HEK293 (cell line): Measurements from ENCODE around the gene ARMH2.

Source experiments
- CTCF ChIA-PET: fragments of 350-600 bp; formaldehyde crosslinking; extraction: SDS; loops from one replicate; lab custom pipeline; 2021; ENCODE audit warnings: antibody characterized with exemption; lab: Yijun Ruan, JAX
- POLR2A ChIA-PET: fragments of 300-600 bp; formaldehyde crosslinking; extraction: SDS; loops from one replicate; lab custom pipeline; 2020; ENCODE audit warnings: antibody characterized with exemption, inconsistent platforms; lab: Yijun Ruan, JAX
- H3K27ac ChIP-seq: fragments of 200-500 bp; sonication (Bioruptor generic); 2 replicates; pipeline ENCODE4 v1.5.1; 2014; ENCODE audit warnings: low read depth, low read length, control low read depth, inconsistent platforms; ENCODE audit errors: extremely low read depth
- H3K36me3 ChIP-seq, 2 experiments: fragments of 200-500 bp in 1 of 2; sonication (Bioruptor generic) in 1 of 2; 1 replicate in 1 of 2; 2 replicates in 1 of 2; pipeline ENCODE4 v1.5.1; 2014 to 2017; ENCODE audit warnings: inconsistent platforms in 2 of 2, low read length in 2 of 2; ENCODE audit not compliant: control insufficient read depth in 2 of 2, insufficient read depth in 1 of 2
- H3K4me1 ChIP-seq: fragments of 200-500 bp; sonication (Bioruptor generic); 2 replicates; pipeline ENCODE4 v1.5.1; 2014; ENCODE audit warnings: mild to moderate bottlenecking, low read length, inconsistent platforms; ENCODE audit not compliant: control insufficient read depth, insufficient read depth
- H3K4me3 ChIP-seq: 2 replicates; pipeline ENCODE4 v1.5.1; 2011; ENCODE audit warnings: low read depth, mild to moderate bottlenecking, control low read depth, low read length, moderate library complexity
- H3K9me3 ChIP-seq: fragments of 200-500 bp; sonication (Bioruptor generic); 2 replicates; pipeline ENCODE4 v1.5.1; 2014; ENCODE audit warnings: low read depth, low read length, inconsistent platforms; ENCODE audit not compliant: control insufficient read depth, insufficient read depth
- GLIS1 ChIP-seq: fragments of 450-650 bp; formaldehyde crosslinking; IDR thresholded peaks from 2 replicates; pipeline ENCODE4 v1.5.1; 2016; ENCODE audit warnings: missing biosample characterization, missing genetic modification characterization
- GLIS2 ChIP-seq: fragments of 450-650 bp; formaldehyde crosslinking; IDR thresholded peaks from 2 replicates; pipeline ENCODE4 v1.5.1; 2016; ENCODE audit warnings: missing biosample characterization, missing genetic modification characterization
- HOXC10 ChIP-seq: sonication (generic); formaldehyde crosslinking; IDR thresholded peaks from 2 replicates; pipeline ENCODE4 v1.8.1; 2023; ENCODE audit warnings: mild to moderate bottlenecking, missing genetic modification reagents
- IKZF3 ChIP-seq: fragments of 450-650 bp; IDR thresholded peaks from 2 replicates; pipeline ENCODE4 v1.5.0; 2018; ENCODE audit warnings: missing biosample characterization, mild to moderate bottlenecking, missing genetic modification characterization, moderate library complexity
- KLF1 ChIP-seq: fragments of 450-650 bp; formaldehyde crosslinking; IDR thresholded peaks from 2 replicates; pipeline ENCODE4 v1.5.1; 2016; ENCODE audit warnings: missing biosample characterization, missing genetic modification characterization
- MYNN ChIP-seq: fragments of 450-650 bp; formaldehyde crosslinking; IDR thresholded peaks from 2 replicates; pipeline ENCODE4 v1.5.1; 2016; ENCODE audit warnings: missing biosample characterization, missing genetic modification characterization, borderline replicate concordance
- SCRT1 ChIP-seq: fragments of 450-650 bp; formaldehyde crosslinking; IDR thresholded peaks from 2 replicates; pipeline ENCODE4 v1.5.1; 2016; ENCODE audit warnings: missing biosample characterization, missing genetic modification characterization, borderline replicate concordance
- SCRT2 ChIP-seq: fragments of 450-650 bp; formaldehyde crosslinking; IDR thresholded peaks from 2 replicates; pipeline ENCODE4 v1.5.1; 2016; ENCODE audit warnings: missing biosample characterization, missing genetic modification characterization
- SETDB1 ChIP-seq: IDR thresholded peaks from one replicate; pipeline ENCODE4 v1.6.1; 2017; ENCODE audit warnings: mild to moderate bottlenecking, low read length, moderate library complexity, mixed read lengths; ENCODE audit not compliant: insufficient read length
- TCF7L2 ChIP-seq: IDR thresholded peaks from 2 replicates; pipeline ENCODE4 v1.6.1; 2011; ENCODE audit warnings: low read depth, mild to moderate bottlenecking, inconsistent platforms, low read length, moderate library complexity, borderline replicate concordance
- ZBTB21 ChIP-seq: fragments of 450-650 bp; formaldehyde crosslinking; IDR thresholded peaks from 2 replicates; pipeline ENCODE4 v1.5.1; 2017; ENCODE audit warnings: missing biosample characterization, missing genetic modification characterization
- ZBTB48 ChIP-seq: fragments of 450-650 bp; formaldehyde crosslinking; IDR thresholded peaks from 2 replicates; pipeline ENCODE4 v1.5.1; 2016; ENCODE audit warnings: missing biosample characterization, missing genetic modification characterization
- ZIC2 ChIP-seq: fragments of 450-650 bp; formaldehyde crosslinking; IDR thresholded peaks from 2 replicates; pipeline ENCODE4 v1.5.1; 2016; ENCODE audit warnings: missing biosample characterization, missing genetic modification characterization
- ZNF138 ChIP-seq: fragments of 450-650 bp; formaldehyde crosslinking; IDR thresholded peaks from 2 replicates; pipeline ENCODE4 v1.5.1; 2016; ENCODE audit warnings: missing biosample characterization, missing genetic modification characterization, borderline replicate concordance
- ZNF146 ChIP-seq: fragments of 450-650 bp; formaldehyde crosslinking; IDR thresholded peaks from 2 replicates; pipeline ENCODE4 v1.5.1; 2016; ENCODE audit warnings: missing biosample characterization, missing genetic modification characterization
- ZNF184 ChIP-seq: fragments of 450-650 bp; IDR thresholded peaks from 2 replicates; pipeline ENCODE4 v1.5.1; 2018; ENCODE audit warnings: missing biosample characterization, mild to moderate bottlenecking, missing genetic modification characterization
- ZNF2 ChIP-seq: fragments of 450-650 bp; formaldehyde crosslinking; IDR thresholded peaks from 2 replicates; pipeline ENCODE4 v1.5.1; 2016; ENCODE audit warnings: missing biosample characterization, missing genetic modification characterization
- ZNF221 ChIP-seq: fragments of 450-650 bp; formaldehyde crosslinking; IDR thresholded peaks from 2 replicates; pipeline ENCODE4 v1.5.1; 2017; ENCODE audit warnings: missing biosample characterization, missing genetic modification characterization, borderline replicate concordance
- ZNF239 ChIP-seq: fragments of 450-650 bp; formaldehyde crosslinking; IDR thresholded peaks from 2 replicates; pipeline ENCODE4 v1.5.1; 2016; ENCODE audit warnings: missing biosample characterization, missing genetic modification characterization
- ZNF510 ChIP-seq: fragments of 450-650 bp; formaldehyde crosslinking; IDR thresholded peaks from 2 replicates; pipeline ENCODE4 v1.5.1; 2018; ENCODE audit warnings: mild to moderate bottlenecking, missing genetic modification characterization, missing biosample characterization; ENCODE audit not compliant: insufficient replicate concordance
- ZNF624 ChIP-seq: fragments of 450-650 bp; formaldehyde crosslinking; IDR thresholded peaks from 2 replicates; pipeline ENCODE4 v1.5.1; 2017; ENCODE audit warnings: missing biosample characterization, missing genetic modification characterization
- ZNF654 ChIP-seq: fragments of 450-650 bp; formaldehyde crosslinking; IDR thresholded peaks from 2 replicates; pipeline ENCODE4 v1.5.1; 2016; ENCODE audit warnings: low read depth, missing biosample characterization, missing genetic modification characterization
- ZNF701 ChIP-seq: fragments of 450-650 bp; formaldehyde crosslinking; IDR thresholded peaks from 2 replicates; pipeline ENCODE4 v1.5.1; 2016; ENCODE audit warnings: missing biosample characterization, missing genetic modification characterization
- ZNF707 ChIP-seq: fragments of 450-650 bp; formaldehyde crosslinking; IDR thresholded peaks from 2 replicates; pipeline ENCODE4 v1.5.1; 2016; ENCODE audit warnings: missing biosample characterization, missing genetic modification characterization
- ZNF791 ChIP-seq: fragments of 450-650 bp; formaldehyde crosslinking; IDR thresholded peaks from 2 replicates; pipeline ENCODE4 v1.5.1; 2016; ENCODE audit warnings: missing biosample characterization, missing genetic modification characterization
- ZNF837 ChIP-seq: fragments of 450-650 bp; formaldehyde crosslinking; IDR thresholded peaks from 2 replicates; pipeline ENCODE4 v1.5.1; 2016; ENCODE audit warnings: missing biosample characterization, missing genetic modification characterization
- ZSCAN23 ChIP-seq: fragments of 450-650 bp; formaldehyde crosslinking; IDR thresholded peaks from 2 replicates; pipeline ENCODE4 v1.5.1; 2016; ENCODE audit warnings: missing biosample characterization, missing genetic modification characterization
- TF ChIP-seq, protein P1 (sequence below): fragments of 450-650 bp; formaldehyde crosslinking; IDR thresholded peaks from 2 replicates; pipeline ENCODE4 v1.5.1; 2016; ENCODE audit warnings: missing biosample characterization, missing genetic modification characterization
- TF ChIP-seq, protein P2 (sequence below): fragments of 450-650 bp; formaldehyde crosslinking; IDR thresholded peaks from 2 replicates; pipeline ENCODE4 v1.5.1; 2016; ENCODE audit warnings: missing biosample characterization, missing genetic modification characterization

ARMH2 gene

DNA sequence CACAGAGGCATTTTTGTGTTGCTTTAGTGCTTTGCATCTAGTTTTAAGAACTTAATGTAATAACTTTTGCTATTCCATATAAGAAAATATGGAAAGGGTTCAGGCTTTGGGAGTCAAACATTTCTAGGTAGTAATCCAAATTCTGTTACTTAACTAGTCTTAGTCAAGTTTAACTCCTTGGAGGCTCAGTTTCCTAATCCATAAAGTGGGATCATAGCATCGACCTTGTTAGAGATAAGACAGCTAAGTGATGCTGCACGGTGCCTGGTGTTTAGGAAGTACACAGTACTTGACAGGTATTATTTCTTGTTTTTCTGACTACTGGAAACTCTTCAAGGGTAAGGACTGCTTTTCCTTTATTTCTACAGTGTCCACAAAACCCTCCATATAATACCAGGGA lies 24.5 kb upstream of the ARMH2 start:
- Histone ChIP-seq H3K36me3 (no peaks in the 10 kb centered on the region), H3K27ac (no peak overlapping the region), H3K4me1 (no peaks in the 10 kb centered on the region; the same call in 1 of the 2 replicates), H3K9me3 (no peaks in the 10 kb centered on the region), H3K4me3 (no peak overlapping the region)
- TF ChIP-seq SCRT1 (tag by site-specific recombination) (no peak), HOXC10 (CRISPR knock-in tag) (no peak), IKZF3 (tag by site-specific recombination) (no peak), ZNF837 (no peak), ZBTB21 (no peak), ZNF701 (tag by site-specific recombination) (no peak), ZNF138 (tag by site-specific recombination) (no peak), SCRT2 (tag by site-specific recombination) (no peak), ZNF239 (tag by site-specific recombination) (no peak), GLIS1 (tag by site-specific recombination) (no peak), ZNF624 (no peak), MYNN (tag by site-specific recombination) (no peak), GLIS2 (tag by site-specific recombination) (no peak), ZBTB48 (no peak), ZNF707 (no peak), ZIC2 (no peak)
- TF ChIP-seq, protein P1, sequence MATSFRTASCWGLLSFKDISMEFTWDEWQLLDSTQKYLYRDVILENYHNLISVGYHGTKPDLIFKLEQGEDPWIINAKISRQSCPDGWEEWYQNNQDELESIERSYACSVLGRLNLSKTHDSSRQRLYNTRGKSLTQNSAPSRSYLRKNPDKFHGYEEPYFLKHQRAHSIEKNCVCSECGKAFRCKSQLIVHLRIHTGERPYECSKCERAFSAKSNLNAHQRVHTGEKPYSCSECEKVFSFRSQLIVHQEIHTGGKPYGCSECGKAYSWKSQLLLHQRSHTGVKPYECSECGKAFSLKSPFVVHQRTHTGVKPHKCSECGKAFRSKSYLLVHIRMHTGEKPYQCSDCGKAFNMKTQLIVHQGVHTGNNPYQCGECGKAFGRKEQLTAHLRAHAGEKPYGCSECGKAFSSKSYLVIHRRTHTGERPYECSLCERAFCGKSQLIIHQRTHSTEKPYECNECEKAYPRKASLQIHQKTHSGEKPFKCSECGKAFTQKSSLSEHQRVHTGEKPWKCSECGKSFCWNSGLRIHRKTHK (tag by site-specific recombination): no peak
- TF ChIP-seq, protein P2, sequence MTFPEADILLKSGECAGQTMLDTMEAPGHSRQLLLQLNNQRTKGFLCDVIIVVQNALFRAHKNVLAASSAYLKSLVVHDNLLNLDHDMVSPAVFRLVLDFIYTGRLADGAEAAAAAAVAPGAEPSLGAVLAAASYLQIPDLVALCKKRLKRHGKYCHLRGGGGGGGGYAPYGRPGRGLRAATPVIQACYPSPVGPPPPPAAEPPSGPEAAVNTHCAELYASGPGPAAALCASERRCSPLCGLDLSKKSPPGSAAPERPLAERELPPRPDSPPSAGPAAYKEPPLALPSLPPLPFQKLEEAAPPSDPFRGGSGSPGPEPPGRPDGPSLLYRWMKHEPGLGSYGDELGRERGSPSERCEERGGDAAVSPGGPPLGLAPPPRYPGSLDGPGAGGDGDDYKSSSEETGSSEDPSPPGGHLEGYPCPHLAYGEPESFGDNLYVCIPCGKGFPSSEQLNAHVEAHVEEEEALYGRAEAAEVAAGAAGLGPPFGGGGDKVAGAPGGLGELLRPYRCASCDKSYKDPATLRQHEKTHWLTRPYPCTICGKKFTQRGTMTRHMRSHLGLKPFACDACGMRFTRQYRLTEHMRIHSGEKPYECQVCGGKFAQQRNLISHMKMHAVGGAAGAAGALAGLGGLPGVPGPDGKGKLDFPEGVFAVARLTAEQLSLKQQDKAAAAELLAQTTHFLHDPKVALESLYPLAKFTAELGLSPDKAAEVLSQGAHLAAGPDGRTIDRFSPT: no peak
- ChIA-PET POLR2A (no interaction called here), CTCF (no interaction called here)

DNA sequence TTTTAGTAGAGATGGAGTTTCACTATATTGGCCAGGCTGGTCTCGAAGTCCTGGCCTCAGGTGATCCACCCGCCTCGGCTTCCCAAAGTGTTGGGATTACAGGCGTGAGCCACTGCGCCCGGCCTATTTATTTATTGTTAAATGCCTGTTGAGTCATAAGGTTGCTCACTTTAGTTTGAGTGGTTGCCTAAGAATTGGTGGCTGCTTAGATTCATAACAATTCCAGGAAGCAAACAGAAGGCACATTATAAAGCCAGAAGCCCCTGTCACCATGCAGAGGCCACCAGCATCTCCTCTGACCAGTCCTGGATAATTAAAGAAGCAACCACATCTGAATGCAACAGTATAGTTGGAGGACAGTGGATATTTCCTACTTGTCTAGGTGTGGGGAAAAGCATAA lies 24.0 kb upstream of the ARMH2 start:
- TF ChIP-seq ZNF510 (no peak), TCF7L2 (no peak), ZNF221 (tag by site-specific recombination) (no peak), KLF1 (tag by site-specific recombination) (no peak), ZNF2 (tag by site-specific recombination) (no peak), ZNF654 (tag by site-specific recombination) (no peak), ZNF146 (tag by site-specific recombination) (no peak), SETDB1 (no peak), ZNF184 (no peak), ZNF791 (tag by site-specific recombination) (no peak), ZSCAN23 (no peak), HOXC10 (CRISPR knock-in tag) (no peak)
- ChIA-PET CTCF (no interaction called here), POLR2A (no interaction called here)
- H3K4me3 ChIP-seq: no peak overlapping the region
- no peaks in the 10 kb centered on the region for H3K9me3 ChIP-seq
- H3K4me1 ChIP-seq: no peaks in the 10 kb centered on the region; the same call in 1 of the 2 replicates
- no peaks in the 10 kb centered on the region for H3K36me3 ChIP-seq
- no peak overlapping the region for H3K27ac ChIP-seq
